GM12878 (cell line): Measurements from ENCODE around the gene MACROD2.

Source experiments
- MEF2A ChIP-seq: IDR thresholded peaks from 2 replicates; pipeline ENCODE4 v1.6.1; 2011; ENCODE audit warnings: low read depth, mild to moderate bottlenecking, low read length, moderate library complexity; ENCODE audit not compliant: insufficient read depth
- SRF ChIP-seq, 2 experiments: IDR thresholded peaks; 2 replicates each; pipeline ENCODE4 v1.6.1; 2011; ENCODE audit warnings: low read depth in 2 of 2, low read length in 2 of 2, mild to moderate bottlenecking in 1 of 2, moderate library complexity in 1 of 2
- SUZ12 ChIP-seq: fragments of 200-600 bp; sonication (generic); IDR thresholded peaks from one replicate; pipeline ENCODE4 v1.6.1; 2018; ENCODE audit warnings: antibody characterized with exemption, mild to moderate bottlenecking; ENCODE audit not compliant: unreplicated experiment
- TF ChIP-seq, protein P1 (sequence below), 3 experiments: IDR thresholded peaks in 2 of 3; conservative IDR thresholded peaks in 1 of 3; 2 replicates each; pipeline ENCODE4 v1.5.1; 2011; ENCODE audit warnings: low read depth in 3 of 3, low read length in 3 of 3, mild to moderate bottlenecking in 3 of 3, control low read depth in 2 of 3, moderate library complexity in 2 of 3, inconsistent platforms in 1 of 3, mixed read lengths in 1 of 3; ENCODE audit not compliant: control insufficient read depth in 2 of 3, insufficient read depth in 1 of 3; ENCODE audit errors: extremely low read depth in 1 of 3

GRCh38 chr20:15563836-15564235 is 1568.5 kb downstream of the MACROD2 start:
- TF ChIP-seq SRF (IDR thresholded peaks at IDR 0.05; ENCODE audit: low read depth in 2 of 2, low read length in 2 of 2): no peak
- TF ChIP-seq, protein P1, sequence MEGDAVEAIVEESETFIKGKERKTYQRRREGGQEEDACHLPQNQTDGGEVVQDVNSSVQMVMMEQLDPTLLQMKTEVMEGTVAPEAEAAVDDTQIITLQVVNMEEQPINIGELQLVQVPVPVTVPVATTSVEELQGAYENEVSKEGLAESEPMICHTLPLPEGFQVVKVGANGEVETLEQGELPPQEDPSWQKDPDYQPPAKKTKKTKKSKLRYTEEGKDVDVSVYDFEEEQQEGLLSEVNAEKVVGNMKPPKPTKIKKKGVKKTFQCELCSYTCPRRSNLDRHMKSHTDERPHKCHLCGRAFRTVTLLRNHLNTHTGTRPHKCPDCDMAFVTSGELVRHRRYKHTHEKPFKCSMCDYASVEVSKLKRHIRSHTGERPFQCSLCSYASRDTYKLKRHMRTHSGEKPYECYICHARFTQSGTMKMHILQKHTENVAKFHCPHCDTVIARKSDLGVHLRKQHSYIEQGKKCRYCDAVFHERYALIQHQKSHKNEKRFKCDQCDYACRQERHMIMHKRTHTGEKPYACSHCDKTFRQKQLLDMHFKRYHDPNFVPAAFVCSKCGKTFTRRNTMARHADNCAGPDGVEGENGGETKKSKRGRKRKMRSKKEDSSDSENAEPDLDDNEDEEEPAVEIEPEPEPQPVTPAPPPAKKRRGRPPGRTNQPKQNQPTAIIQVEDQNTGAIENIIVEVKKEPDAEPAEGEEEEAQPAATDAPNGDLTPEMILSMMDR (IDR thresholded peaks at IDR 0.05 in 2 of 3, conservative IDR thresholded peaks at IDR 0.05 in 1 of 3; ENCODE audit: control insufficient read depth in 2 of 3, extremely low read depth in 1 of 3, insufficient read depth in 1 of 3, low read depth in 3 of 3, low read length in 3 of 3): no peak
- no peak for TF ChIP-seq SUZ12
- TF ChIP-seq MEF2A: no peak
